AG09309 (cell line): Measurements from ENCODE around the gene LVRN.

Experiments used
- DNase-seq: peaks from one replicate; pipeline ENCODE4 v3.0.0-alpha.2; 2010; ENCODE audit warnings: low read depth
- H3K4me3 ChIP-seq: 2 replicates; pipeline ENCODE4 v1.5.1; 2011; ENCODE audit warnings: mild to moderate bottlenecking, low read depth, low read length, moderate library complexity; ENCODE audit not compliant: control insufficient read depth
- CTCF ChIP-seq: IDR thresholded peaks from 2 replicates; pipeline ENCODE4 v1.5.1; 2011; ENCODE audit warnings: mild to moderate bottlenecking, low read depth, low read length, inconsistent platforms; ENCODE audit not compliant: insufficient read depth, control insufficient read depth; ENCODE audit errors: missing control alignments

The LVRN gene

GRCh38 chr5:116038817-116039216, 76.5 kb downstream of the LVRN start:
- no peak overlapping the region for H3K4me3 ChIP-seq
- no peak for DNase-seq
- TF ChIP-seq CTCF, result no peak

- H3K4me3 ChIP-seq, result no peak overlapping the region
- TF ChIP-seq CTCF, result no peak
- no peak for DNase-seq
Observed at GRCh38 chr5:116042375-116042774, 80.1 kb downstream of the LVRN start.

GRCh38 chr5:116044073-116044472, 81.8 kb downstream of the LVRN start:
- DNase-seq, result no peak

GRCh38 chr5:116045821-116046220, 83.5 kb downstream of the LVRN start:
- no peak overlapping the region for H3K4me3 ChIP-seq
- TF ChIP-seq CTCF, result no peak
- no peak for DNase-seq

More at GRCh38 chr5:116044073-116044472, 81.8 kb downstream of the LVRN start:
- H3K4me3 ChIP-seq, result no peak overlapping the region
- no peak for TF ChIP-seq CTCF

GRCh38 chr5:116046261-116046660, 84.0 kb downstream of the LVRN start:
- no peak for TF ChIP-seq CTCF
- H3K4me3 ChIP-seq, result no peak overlapping the region
- DNase-seq, result no peak

- no peak for DNase-seq
- H3K4me3 ChIP-seq, result no peak overlapping the region
- TF ChIP-seq CTCF, result no peak
Observed at GRCh38 chr5:116046823-116047222, 84.5 kb downstream of the LVRN start.

- DNase-seq, result no peak
- no peak for TF ChIP-seq CTCF
- no peak overlapping the region for H3K4me3 ChIP-seq
Observed at GRCh38 chr5:116058346-116058936, 96.2 kb downstream of the LVRN start.
